ENCODE data around the gene IMPA2.
"Not testable (repeated sequence)": the region's sequence is repeated elsewhere in the genome, so short reads cannot be mapped to it uniquely, and the experiment has no call there.

IMPA2 gene

GRCh38 chr18:11951390-11951851, 29.9 kb upstream of the IMPA2 start:
- in situ Hi-C loops (cut with MboI; ENCODE audit: low sequenced_read_pairs, unreplicated experiment) = no loop called here
- no peak for DNase-seq (ENCODE audit: low spot score)
- TF ChIP-seq CTCF (IDR thresholded peaks at IDR 0.05; ENCODE audit: borderline replicate concordance, control extremely low read depth, extremely low read depth, insufficient read depth, missing control alignments) = no peak

- DNase-seq (ENCODE audit: low spot score) = no peak
- in situ Hi-C loops (cut with MboI; ENCODE audit: low sequenced_read_pairs, unreplicated experiment) = no loop called here
- TF ChIP-seq CTCF (IDR thresholded peaks at IDR 0.05; ENCODE audit: borderline replicate concordance, control extremely low read depth, extremely low read depth, insufficient read depth, missing control alignments) = no peak
Observed at GRCh38 chr18:11953113-11953512, 28.2 kb upstream of the IMPA2 start.

GRCh38 chr18:11955239-11956029, 25.9 kb upstream of the IMPA2 start:
- TF ChIP-seq CTCF (IDR thresholded peaks at IDR 0.05; ENCODE audit: borderline replicate concordance, control extremely low read depth, extremely low read depth, insufficient read depth, missing control alignments) = no peak
- no peak for DNase-seq (ENCODE audit: low spot score)
- in situ Hi-C loops (cut with MboI; ENCODE audit: low sequenced_read_pairs, unreplicated experiment) = no loop called here

GRCh38 chr18:11956371-11957308, 24.7 kb upstream of the IMPA2 start:
- in situ Hi-C loops (cut with MboI; ENCODE audit: low sequenced_read_pairs, unreplicated experiment) = no loop called here
- no peak for DNase-seq (ENCODE audit: low spot score)
- TF ChIP-seq CTCF (IDR thresholded peaks at IDR 0.05; ENCODE audit: borderline replicate concordance, control extremely low read depth, extremely low read depth, insufficient read depth, missing control alignments) = no peak

GRCh38 chr18:11957636-11958035, 23.7 kb upstream of the IMPA2 start:
- no peak for TF ChIP-seq CTCF (IDR thresholded peaks at IDR 0.05; ENCODE audit: borderline replicate concordance, control extremely low read depth, extremely low read depth, insufficient read depth, missing control alignments)
- DNase-seq (ENCODE audit: low spot score) = no peak
- in situ Hi-C loops (cut with MboI; ENCODE audit: low sequenced_read_pairs, unreplicated experiment) = no loop called here

GRCh38 chr18:11959651-11960050, 21.7 kb upstream of the IMPA2 start:
- DNase-seq (ENCODE audit: low spot score); in situ Hi-C loops (cut with MboI; ENCODE audit: low sequenced_read_pairs, unreplicated experiment): not testable (repeated sequence)

Measured in GM13976 (cell line).